Activated naive CD4-positive, alpha-beta T cell treated with anti-CD3 and anti-CD28 coated beads, Interleukin-2, amount 10 ng/mL, durations not matched to agents 5 hours and 36 hours (primary cell): Measurements from ENCODE around the gene FOXI2. TPM values are rescaled to one million over a fixed set of nuclear protein-coding genes. Genes with fewer than 3 reads are reported as not detected.

Experiments
- total RNA-seq, 2 experiments: library from RNA; stranded (reverse); gene quantifications; one replicate each; pipeline ENCODE4 v1.2.3, GENCODE V29; 2021

FOXI2 gene
- not detected for total RNA-seq

DNA sequence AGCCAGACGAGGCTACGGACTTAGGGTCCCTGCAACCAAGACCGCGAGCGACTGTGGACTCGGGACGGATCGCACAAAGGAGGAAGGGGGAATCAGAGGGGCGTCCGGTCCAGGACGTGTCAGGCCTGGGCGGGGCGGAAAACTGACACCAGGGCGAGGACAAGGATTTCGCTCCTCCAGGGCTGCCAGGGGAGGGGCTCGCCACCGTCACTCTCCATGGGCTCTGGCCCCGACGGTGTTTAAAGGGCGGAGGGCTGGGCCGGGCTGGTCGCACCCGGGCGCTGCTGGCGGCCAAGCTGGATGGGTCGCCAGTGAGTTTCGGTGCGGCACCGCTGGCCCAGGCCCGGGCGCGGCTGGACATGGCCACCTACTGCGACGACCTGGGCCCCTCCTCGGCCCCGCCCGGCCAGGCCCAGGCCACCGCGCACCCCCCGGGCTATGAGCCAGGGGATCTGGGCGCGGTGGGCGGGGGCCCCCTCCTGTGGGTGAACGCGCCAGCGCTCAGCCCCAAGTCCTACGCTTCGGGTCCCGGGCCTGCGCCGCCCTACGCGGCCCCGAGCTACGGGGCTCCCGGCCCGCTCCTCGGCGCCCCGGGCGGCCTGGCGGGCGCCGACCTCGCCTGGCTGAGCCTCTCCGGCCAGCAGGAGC lies at the start of gene FOXI2:
FOXI2 (plus strand) TSS at position 271 of the 648 bp plus-strand sequence; CDS start at position 360, 89 bp downstream.

Other genes starting within 250 kb of the FOXI2 start
- gene NPS, start 187.9 kb upstream of the FOXI2 start, total RNA-seq, result not detected
- gene CLRN3, start 155.8 kb downstream of the FOXI2 start, total RNA-seq, result not detected
- 10 to 100 TPM; 30.4 to 30.8 TPM for gene PTPRE, start 169.9 kb downstream of the FOXI2 start, total RNA-seq